WTC11 (cell line): ENCODE results near the gene GORASP1. TPM values are rescaled to one million over a fixed set of nuclear protein-coding genes. Genes with fewer than 3 reads are reported as not detected.
A peak's percentile ranks its signal among the peaks of the same experiment; 100 is the strongest.

Source experiments
- ATAC-seq: fragments of 200-7000 bp; cut with Tn5 transposase; 2 replicates; pipeline ENCODE4 v1.10.0; 2021; ENCODE audit warnings: mild to moderate bottlenecking, moderate library complexity
- Bru-seq: library from RNA; stranded (reverse); fragments of 400-500 nt; gene quantifications from one replicate; lab custom pipeline; 2021; lab: Mats Ljungman, UMichigan
- CTCF ChIA-PET: fragments of 300-600 bp; sonication (Branson Sonifier 250); formaldehyde crosslinking; loops from one replicate; lab custom pipeline; 2021; ENCODE audit warnings: antibody characterized with exemption; lab: Charles Lee
- POLR2A ChIA-PET: fragments of 350-600 bp; sonication (Branson Sonifier 250); formaldehyde crosslinking; loops from one replicate; lab custom pipeline; 2021; ENCODE audit warnings: antibody characterized with exemption; lab: Charles Lee
- DNase-seq: peaks from one replicate; pipeline ENCODE4 v3.0.0; 2021; ENCODE audit warnings: low spot score
- H3K27ac Mint-ChIP-seq: 2 replicates; pipeline ENCODE4 v1.8.0; 2021; ENCODE audit warnings: mixed read lengths
- H3K27me3 Mint-ChIP-seq: 2 replicates; pipeline ENCODE4 v1.8.0; 2021; ENCODE audit warnings: low read depth, mild to moderate bottlenecking, moderate library complexity, mixed read lengths
- H3K36me3 Mint-ChIP-seq: 2 replicates; pipeline ENCODE4 v1.8.0; 2021; ENCODE audit warnings: mixed read lengths
- H3K4me1 Mint-ChIP-seq: 2 replicates; pipeline ENCODE4 v1.8.0; 2022; ENCODE audit warnings: mixed read lengths
- H3K4me3 Mint-ChIP-seq: 2 replicates; pipeline ENCODE4 v1.8.0; 2021; ENCODE audit warnings: mild to moderate bottlenecking, moderate library complexity, mixed read lengths
- H3K9me3 Mint-ChIP-seq: 2 replicates; pipeline ENCODE4 v1.8.0; 2021; ENCODE audit warnings: mixed read lengths
- ARID4B ChIP-seq: sonication (generic); formaldehyde crosslinking; IDR thresholded peaks from 2 replicates; pipeline ENCODE4 v1.8.0; 2023; ENCODE audit warnings: missing genetic modification reagents, mild to moderate bottlenecking, borderline replicate concordance
- CREM ChIP-seq: sonication (generic); formaldehyde crosslinking; IDR thresholded peaks from 2 replicates; pipeline ENCODE4 v1.8.1; 2022; ENCODE audit warnings: mild to moderate bottlenecking, missing genetic modification reagents, moderate library complexity
- ETV6 ChIP-seq: sonication (generic); formaldehyde crosslinking; IDR thresholded peaks from 2 replicates; pipeline ENCODE4 v1.8.1; 2022; ENCODE audit warnings: mild to moderate bottlenecking, missing genetic modification reagents
- FOXK1 ChIP-seq: sonication (generic); formaldehyde crosslinking; IDR thresholded peaks from 2 replicates; pipeline ENCODE4 v1.8.0; 2022; ENCODE audit warnings: mild to moderate bottlenecking, moderate library complexity, missing genetic modification reagents
- FOXP4 ChIP-seq: sonication (generic); formaldehyde crosslinking; IDR thresholded peaks from 2 replicates; pipeline ENCODE4 v1.8.0; 2022; ENCODE audit warnings: mild to moderate bottlenecking, missing genetic modification reagents
- HMGXB4 ChIP-seq: sonication (generic); formaldehyde crosslinking; IDR thresholded peaks from 2 replicates; pipeline ENCODE4 v1.8.1; 2023; ENCODE audit warnings: mild to moderate bottlenecking, moderate library complexity, missing genetic modification reagents
- JAZF1 ChIP-seq: fragments of 250-450 bp; sonication (Bioruptor Pico); IDR thresholded peaks from 2 replicates; pipeline ENCODE4 v1.9.0; 2021; ENCODE audit warnings: moderate library complexity, mild to moderate bottlenecking, inconsistent platforms
- JUN ChIP-seq: sonication (generic); formaldehyde crosslinking; IDR thresholded peaks from 2 replicates; pipeline ENCODE4 v1.8.0; 2023; ENCODE audit warnings: mild to moderate bottlenecking, missing genetic modification reagents
- MAX ChIP-seq: sonication (generic); formaldehyde crosslinking; IDR thresholded peaks from 2 replicates; pipeline ENCODE4 v1.8.0; 2022; ENCODE audit warnings: mild to moderate bottlenecking, missing genetic modification reagents
- NFE2L1 ChIP-seq: sonication (generic); formaldehyde crosslinking; IDR thresholded peaks from 2 replicates; pipeline ENCODE4 v1.8.1; 2023; ENCODE audit warnings: missing genetic modification reagents
- SMAD4 ChIP-seq: sonication (generic); formaldehyde crosslinking; IDR thresholded peaks from 2 replicates; pipeline ENCODE4 v1.8.0; 2022; ENCODE audit warnings: mild to moderate bottlenecking, missing genetic modification reagents
- SP1 ChIP-seq: sonication (generic); formaldehyde crosslinking; conservative IDR thresholded peaks from 2 replicates; pipeline ENCODE4 v1.8.1; 2022; ENCODE audit warnings: missing genetic modification reagents
- TEAD1 ChIP-seq: sonication (generic); formaldehyde crosslinking; IDR thresholded peaks from 2 replicates; pipeline ENCODE4 v1.8.0; 2022; ENCODE audit warnings: mild to moderate bottlenecking, missing genetic modification reagents
- USF1 ChIP-seq: sonication (generic); formaldehyde crosslinking; IDR thresholded peaks from 2 replicates; pipeline ENCODE4 v1.8.0; 2022; ENCODE audit warnings: mild to moderate bottlenecking, missing genetic modification reagents
- ZNF121 ChIP-seq: sonication (generic); formaldehyde crosslinking; IDR thresholded peaks from 2 replicates; pipeline ENCODE4 v1.8.0; 2023; ENCODE audit warnings: missing genetic modification reagents
- ZNF138 ChIP-seq: sonication (generic); formaldehyde crosslinking; conservative IDR thresholded peaks from 2 replicates; pipeline ENCODE4 v1.8.1; 2022; ENCODE audit warnings: mild to moderate bottlenecking, moderate library complexity, missing genetic modification reagents
- ZNF423 ChIP-seq: fragments of 250-450 bp; sonication (Bioruptor Pico); IDR thresholded peaks from 2 replicates; pipeline ENCODE4 v2.1.2; 2022; ENCODE audit warnings: mild to moderate bottlenecking, moderate library complexity
- long read RNA-seq, 3 experiments: library from RNA in 1 of 3; library from capped mRNA in 1 of 3; library from polyadenylated mRNA in 1 of 3; unstranded in 2 of 3; stranded (forward) in 1 of 3; transcript quantifications; one replicate each; pipeline ENCODE4 v2.0.0, GENCODE V29; 2021
- total RNA-seq: library from RNA; stranded (reverse); gene quantifications from 3 replicates; pipeline ENCODE4 v1.2.3, GENCODE V29; 2021

Gene GORASP1
- total RNA-seq (44.6 to 50.7 TPM (median 47.4 TPM) in 3 replicates), Bru-seq, nascent RNA (percentile 71 among the genes with signal in this experiment)
- long read RNA-seq, experiment 1, transcript GORASP1-213 (9 exons, 2,873 nt): minor isoform, 6 of 139 reads
- long read RNA-seq, experiment 1, transcript GORASP1-201 (9 exons, 3,722 nt): major isoform, 81 of 139 reads
- long read RNA-seq, experiment 1, partial matches to known transcripts: 10 of 139 reads
- long read RNA-seq, experiment 1, other reads (novel, unspliced or antisense): 36 of 139 reads
- long read RNA-seq, experiment 2, transcript GORASP1-201 (9 exons, 3,722 nt): major isoform, 18 of 39 reads
- long read RNA-seq, experiment 2, partial matches to known transcripts: 3 of 39 reads
- long read RNA-seq, experiment 2, other reads (novel, unspliced or antisense): 15 of 39 reads
- long read RNA-seq, experiment 3, partial matches to known transcripts: 0 of 3 reads
- long read RNA-seq, experiment 3, other reads (novel, unspliced or antisense): 2 of 3 reads

GRCh38 chr3:39107388-39108199 is at the start of gene GORASP1, which contains the start of gene TTC21A:
Gene GORASP1 (minus strand): TSS chr3:39107627. CDS start chr3:39107541, 86 bp downstream.
Gene TTC21A (plus strand): TSS chr3:39107680. CDS start chr3:39107838, 158 bp downstream.
- ATAC-seq: peak; percentile 65
- TF ChIP-seq ZNF138 (CRISPR knock-in tag): no peak
- TF ChIP-seq USF1 (CRISPR knock-in tag): 0 out of 2 replicates have a peak, but pooled peaks have one; percentile 39
- peak; percentile 59; the same call in 1 of the 2 replicates for TF ChIP-seq MAX (CRISPR knock-in tag)
- 0 out of 2 replicates have a peak, but pooled peaks have one; percentile 22 for TF ChIP-seq ZNF423 (CRISPR knock-in tag)
- 0 out of 2 replicates have a peak, but pooled peaks have one; percentile 7 for TF ChIP-seq HMGXB4 (CRISPR knock-in tag)
- TF ChIP-seq NFE2L1: no peak
- peak; percentile 80; the same call in 1 of the 2 replicates for TF ChIP-seq SP1 (CRISPR knock-in tag)
- peak; percentile 68; the same call in 1 of the 2 replicates for TF ChIP-seq TEAD1 (CRISPR knock-in tag)
- peak; percentile 68 for TF ChIP-seq FOXK1 (CRISPR knock-in tag)
- peak; percentile 86; the same call in 1 of the 2 replicates for TF ChIP-seq CREM (CRISPR knock-in tag)
- no peak for TF ChIP-seq SMAD4 (CRISPR knock-in tag)
- TF ChIP-seq ARID4B (CRISPR knock-in tag): 0 out of 2 replicates have a peak, but pooled peaks have one; percentile 82
- TF ChIP-seq ZNF121 (CRISPR knock-in tag): no peak
- peak; percentile 73; the same call in 1 of the 2 replicates for TF ChIP-seq FOXP4 (CRISPR knock-in tag)
- no peak for TF ChIP-seq JAZF1
- peak; percentile 78; the same call in 1 of the 2 replicates for TF ChIP-seq ETV6
- 0 out of 2 replicates have a peak, but pooled peaks have one; percentile 57 for TF ChIP-seq JUN (CRISPR knock-in tag)
- peak; percentile 83 for DNase-seq
- CTCF ChIA-PET: interaction anchor here (0.7 to 3.0 kb wide), 9 partner anchors 11 to 270 kb away, joined by 3 to 44 read pairs (median 5); partner anchors contain the start of gene XIRP1
- H3K27ac Mint-ChIP-seq: no peak within 1 kb of the TSS; the same call in none of the 2 replicates
- no peaks in the 10 kb centered on the region for H3K9me3 Mint-ChIP-seq
- peaks cover 23% of the 10 kb centered on the region for H3K4me1 Mint-ChIP-seq
- H3K27me3 Mint-ChIP-seq: peaks cover 16% of the 10 kb centered on the region
- H3K36me3 Mint-ChIP-seq: no peaks in the 10 kb centered on the region
- peak within 1 kb of the TSS; percentile 99 for H3K4me3 Mint-ChIP-seq
- POLR2A ChIA-PET: interaction anchor here (0.6 to 1.0 kb wide), 3 partner anchors 43 to 181 kb away, joined by 3 to 4 read pairs (median 3); no protein-coding TSS in a partner anchor
